MCF 10A (cell line): ENCODE measurements around the gene DDX51. TPM values are rescaled to one million over a fixed set of nuclear protein-coding genes. Genes with fewer than 3 reads are reported as not detected.

Source experiments
- BruUV-seq: library from RNA; stranded (reverse); fragments of 400-500 nt; replicated peaks from 2 replicates; lab custom pipeline; 2021; lab: Mats Ljungman, UMichigan
- CTCF ChIA-PET: fragments of 300-600 bp; sonication (Branson Sonifier 250); formaldehyde crosslinking; extraction: SDS; loops from one replicate; lab custom pipeline; 2021; ENCODE audit warnings: antibody characterized with exemption, inconsistent platforms; lab: Yijun Ruan, JAX
- POLR2A ChIA-PET: fragments of 300-600, 350-650 bp; sonication (Branson Sonifier 250); formaldehyde crosslinking; extraction: SDS; loops from one replicate; lab custom pipeline; 2020; ENCODE audit warnings: antibody characterized with exemption, inconsistent platforms; lab: Yijun Ruan, JAX
- DNase-seq: peaks from one replicate; pipeline ENCODE4 v3.0.0-alpha.2; 2018; ENCODE audit not compliant: unreplicated experiment
- H3K27ac Mint-ChIP-seq: one replicate; pipeline ENCODE4 v1.8.0; 2022; ENCODE audit warnings: mild to moderate bottlenecking, low read depth, mixed read lengths; ENCODE audit not compliant: unreplicated experiment
- H3K27me3 Mint-ChIP-seq: one replicate; pipeline ENCODE4 v1.8.0; 2022; ENCODE audit warnings: mixed read lengths; ENCODE audit not compliant: insufficient read depth, unreplicated experiment
- H3K36me3 Mint-ChIP-seq: one replicate; pipeline ENCODE4 v1.8.0; 2022; ENCODE audit warnings: mild to moderate bottlenecking, moderate library complexity, mixed read lengths; ENCODE audit not compliant: insufficient read depth, unreplicated experiment
- H3K4me1 Mint-ChIP-seq: one replicate; pipeline ENCODE4 v1.8.0; 2022; ENCODE audit warnings: mixed read lengths; ENCODE audit not compliant: insufficient read depth, unreplicated experiment
- H3K4me3 Mint-ChIP-seq: one replicate; pipeline ENCODE4 v1.8.0; 2022; ENCODE audit warnings: mild to moderate bottlenecking, moderate library complexity, mixed read lengths; ENCODE audit not compliant: unreplicated experiment
- H3K9me3 Mint-ChIP-seq: one replicate; pipeline ENCODE4 v1.8.0; 2022; ENCODE audit warnings: mixed read lengths; ENCODE audit not compliant: unreplicated experiment
- CTCF ChIP-seq: fragments of 200-600 bp; IDR thresholded peaks from one replicate; pipeline ENCODE4 v1.8.0; 2022; ENCODE audit warnings: antibody characterized with exemption, mild to moderate bottlenecking; ENCODE audit not compliant: unreplicated experiment
- intact Hi-C: fragments of 100-400 bp; cut with micrococcal nuclease; formaldehyde crosslinking; loops from 2 replicates; pipeline ENCODE4 v1.14.1; 2022
- total RNA-seq: library from RNA; stranded (reverse); gene quantifications from 2 replicates; pipeline ENCODE4 v1.2.3, GENCODE V29; 2022

The DDX51 gene
- total RNA-seq, 1 experiment from 2014 or later, result 24.0 TPM

GRCh38 chr12:132190012-132190755 is 46.1 kb upstream of the DDX51 start:
- POLR2A ChIA-PET, result interaction anchor here (0.7 to 1.4 kb wide), 4 partner anchors 12 to 91 kb away, joined by 3 to 7 read pairs (median 3); no protein-coding TSS in a partner anchor
- H3K27ac Mint-ChIP-seq, result peak overlapping the region; percentile 69
- CTCF ChIA-PET, result interaction anchor here (0.6 kb wide), 1 partner anchor 220 kb away, joined by 3 read pairs; no protein-coding TSS in a partner anchor
- intact Hi-C loops, result no loop called here
- H3K36me3 Mint-ChIP-seq, result no peaks in the 10 kb centered on the region
- H3K4me3 Mint-ChIP-seq, result peak overlapping the region; percentile 82
- H3K4me1 Mint-ChIP-seq, result peaks cover 5% of the 10 kb centered on the region
- TF ChIP-seq CTCF, result no peak
- DNase-seq, result no peak
- peaks cover 12% of the 10 kb centered on the region for H3K9me3 Mint-ChIP-seq
- BruUV-seq, result no TSS peak
- H3K27me3 Mint-ChIP-seq, result peaks cover 14% of the 10 kb centered on the region

- ChIA-PET CTCF (interaction anchor here (0.5 kb wide), 1 partner anchor 318 kb away, joined by 3 read pairs; no protein-coding TSS in a partner anchor), POLR2A (interaction anchor here (0.6 to 1.4 kb wide), 5 partner anchors 11 to 443 kb away, joined by 3 to 7 read pairs (median 3); no protein-coding TSS in a partner anchor)
- peak overlapping the region; percentile 69 for H3K27ac Mint-ChIP-seq
- peaks cover 5% of the 10 kb centered on the region for H3K4me1 Mint-ChIP-seq
- intact Hi-C loops, result no loop called here
- peak; percentile 91 for DNase-seq
- TF ChIP-seq CTCF, result no peak
- peaks cover 12% of the 10 kb centered on the region for H3K9me3 Mint-ChIP-seq
- H3K4me3 Mint-ChIP-seq, result peak overlapping the region; percentile 82
- H3K27me3 Mint-ChIP-seq, result peaks cover 21% of the 10 kb centered on the region
- H3K36me3 Mint-ChIP-seq, result no peaks in the 10 kb centered on the region
- BruUV-seq, result no TSS peak
Measured at GRCh38 chr12:132189378-132190011, 45.4 kb upstream of the DDX51 start.

- DNase-seq, result no peak
- no TSS peak for BruUV-seq
- ChIA-PET POLR2A (interaction anchor here (0.6 to 1.4 kb wide), 3 partner anchors 10 to 443 kb away, joined by 3 to 7 read pairs (median 3); no protein-coding TSS in a partner anchor), CTCF (interaction anchor here (0.5 kb wide), 1 partner anchor 318 kb away, joined by 3 read pairs; no protein-coding TSS in a partner anchor)
- Mint-ChIP-seq H3K9me3 (peaks cover 8% of the 10 kb centered on the region), H3K4me1 (peaks cover 5% of the 10 kb centered on the region), H3K27me3 (peaks cover 27% of the 10 kb centered on the region), H3K27ac (no peak overlapping the region), H3K36me3 (no peaks in the 10 kb centered on the region), H3K4me3 (peak overlapping the region; percentile 82)
- intact Hi-C loops, result no loop called here
- TF ChIP-seq CTCF, result no peak
Measured at GRCh38 chr12:132188916-132189325, 44.8 kb upstream of the DDX51 start.

- no peak for TF ChIP-seq CTCF
- no TSS peak for BruUV-seq
- Mint-ChIP-seq H3K9me3 (peaks cover 3% of the 10 kb centered on the region), H3K27ac (no peak overlapping the region), H3K27me3 (peaks cover 31% of the 10 kb centered on the region), H3K4me3 (peak overlapping the region; percentile 82), H3K36me3 (no peaks in the 10 kb centered on the region), H3K4me1 (peaks cover 5% of the 10 kb centered on the region)
- DNase-seq, result no peak
- ChIA-PET CTCF (interaction anchor here (0.5 kb wide), 1 partner anchor 317 kb away, joined by 3 read pairs; no protein-coding TSS in a partner anchor), POLR2A (no interaction called here)
- intact Hi-C loops, result no loop called here
Measured at GRCh38 chr12:132188451-132188901, 44.4 kb upstream of the DDX51 start.
